Lower leg skin (tissue), 4 donors: Measurements from ENCODE around the gene GPC6. TPM values are rescaled to one million over a fixed set of nuclear protein-coding genes. Genes with fewer than 3 reads are reported as not detected.

ENCODE experiments used
- DNase-seq, 2 donors: peaks; one replicate each; pipeline ENCODE4 v3.0.0-alpha.2; 2019; ENCODE audit warnings: low spot score in 2 of 2
- H3K4me3 ChIP-seq: fragments of 200-600 bp; sonication (generic); 2 replicates; pipeline ENCODE4 v1.5.1; 2017; ENCODE audit warnings: mild to moderate bottlenecking, low read depth; ENCODE audit not compliant: poor library complexity, severe bottlenecking
- POLR2A ChIP-seq, 2 donors: fragments of 450-650 bp; IDR thresholded peaks; one replicate each; pipeline ENCODE4 v1.6.1; 2016 to 2017; ENCODE audit warnings: antibody characterized with exemption in 2 of 2, mild to moderate bottlenecking in 1 of 2, moderate library complexity in 1 of 2
- WGBS, 2 donors: methylation state at CpG; one replicate each; pipeline ENCODE4 v1.1.5; 2018; 5-methylcytosine and 5-hydroxymethylcytosine counted together
- intact Hi-C: fragments of 100-400 bp; cut with DNase I; formaldehyde crosslinking; loops from one replicate; pipeline ENCODE4 v1.15.0; 2023; ENCODE audit warnings: low total_unique reads
- total RNA-seq, 4 donors: library from RNA; depleted of rRNA; stranded (reverse); fragments of >200 nt; gene quantifications; one replicate each; pipeline ENCODE4 v1.1.0, GENCODE V29; 2016
- TF ChIP-seq, protein P1 (sequence below), 3 donors: fragments of 450-650 bp; IDR thresholded peaks; one replicate each; pipeline ENCODE4 v1.5.1; 2016; ENCODE audit warnings: antibody characterized with exemption in 3 of 3, mild to moderate bottlenecking in 3 of 3, moderate library complexity in 2 of 3

GPC6 gene
- total RNA-seq, 4 donors from 2014 or later = 1.4 to 5.2 (median 2.5) TPM

GRCh38 chr13:93378184-93378583 is 151.6 kb downstream of the GPC6 start:
- no peak for DNase-seq
- TF ChIP-seq POLR2A (IDR thresholded peaks at IDR 0.05) = no peak
- TF ChIP-seq, protein P1, sequence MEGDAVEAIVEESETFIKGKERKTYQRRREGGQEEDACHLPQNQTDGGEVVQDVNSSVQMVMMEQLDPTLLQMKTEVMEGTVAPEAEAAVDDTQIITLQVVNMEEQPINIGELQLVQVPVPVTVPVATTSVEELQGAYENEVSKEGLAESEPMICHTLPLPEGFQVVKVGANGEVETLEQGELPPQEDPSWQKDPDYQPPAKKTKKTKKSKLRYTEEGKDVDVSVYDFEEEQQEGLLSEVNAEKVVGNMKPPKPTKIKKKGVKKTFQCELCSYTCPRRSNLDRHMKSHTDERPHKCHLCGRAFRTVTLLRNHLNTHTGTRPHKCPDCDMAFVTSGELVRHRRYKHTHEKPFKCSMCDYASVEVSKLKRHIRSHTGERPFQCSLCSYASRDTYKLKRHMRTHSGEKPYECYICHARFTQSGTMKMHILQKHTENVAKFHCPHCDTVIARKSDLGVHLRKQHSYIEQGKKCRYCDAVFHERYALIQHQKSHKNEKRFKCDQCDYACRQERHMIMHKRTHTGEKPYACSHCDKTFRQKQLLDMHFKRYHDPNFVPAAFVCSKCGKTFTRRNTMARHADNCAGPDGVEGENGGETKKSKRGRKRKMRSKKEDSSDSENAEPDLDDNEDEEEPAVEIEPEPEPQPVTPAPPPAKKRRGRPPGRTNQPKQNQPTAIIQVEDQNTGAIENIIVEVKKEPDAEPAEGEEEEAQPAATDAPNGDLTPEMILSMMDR (IDR thresholded peaks at IDR 0.05) = no peak
- intact Hi-C loops = no loop called here
- no peak overlapping the region for H3K4me3 ChIP-seq
- 41 to 62% methylated on average over 2 of the region's 2 CpGs for WGBS, 2 donors

- DNase-seq = no peak
- 64 to 70% methylated on average over 5 of the region's 5 CpGs for WGBS, 2 donors
- TF ChIP-seq POLR2A (IDR thresholded peaks at IDR 0.05) = no peak
- TF ChIP-seq, protein P1 (IDR thresholded peaks at IDR 0.05) = no peak
- no peak overlapping the region for H3K4me3 ChIP-seq
- intact Hi-C loops = no loop called here
Observed at GRCh38 chr13:93386116-93386515, 159.5 kb downstream of the GPC6 start.

- TF ChIP-seq POLR2A (IDR thresholded peaks at IDR 0.05) = no peak
- TF ChIP-seq, protein P1 (IDR thresholded peaks at IDR 0.05) = no peak
- intact Hi-C loops = no loop called here
- 53 to 63% methylated on average over 1 of the region's 1 CpG for WGBS, 2 donors
- no peak for DNase-seq
- no peak overlapping the region for H3K4me3 ChIP-seq
Observed at GRCh38 chr13:93388701-93389100, 162.1 kb downstream of the GPC6 start.

DNA sequence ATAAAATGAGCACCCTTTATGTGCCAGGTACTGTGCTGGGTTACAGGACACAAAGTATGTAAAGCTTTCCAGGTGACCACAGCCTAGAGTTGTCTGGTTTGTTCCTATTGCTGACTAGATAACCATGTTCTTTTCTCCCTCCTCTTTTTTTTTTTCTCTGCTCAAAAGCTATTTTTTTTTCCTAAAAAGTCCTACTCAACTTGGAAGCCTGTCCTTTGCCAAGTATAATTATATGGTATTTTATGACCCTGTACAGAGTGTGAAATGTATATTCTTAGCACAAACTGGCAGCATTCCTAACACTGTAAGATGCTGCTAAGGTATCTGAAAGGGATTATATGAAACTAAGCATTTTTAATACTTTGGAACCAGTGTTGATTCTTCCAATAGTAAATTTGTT is 171.0 kb downstream of the GPC6 start:
- TF ChIP-seq, protein P1 (IDR thresholded peaks at IDR 0.05) = no peak
- TF ChIP-seq POLR2A (IDR thresholded peaks at IDR 0.05) = no peak
- no peak for DNase-seq
- H3K4me3 ChIP-seq = no peak overlapping the region
- intact Hi-C loops = no loop called here

DNA sequence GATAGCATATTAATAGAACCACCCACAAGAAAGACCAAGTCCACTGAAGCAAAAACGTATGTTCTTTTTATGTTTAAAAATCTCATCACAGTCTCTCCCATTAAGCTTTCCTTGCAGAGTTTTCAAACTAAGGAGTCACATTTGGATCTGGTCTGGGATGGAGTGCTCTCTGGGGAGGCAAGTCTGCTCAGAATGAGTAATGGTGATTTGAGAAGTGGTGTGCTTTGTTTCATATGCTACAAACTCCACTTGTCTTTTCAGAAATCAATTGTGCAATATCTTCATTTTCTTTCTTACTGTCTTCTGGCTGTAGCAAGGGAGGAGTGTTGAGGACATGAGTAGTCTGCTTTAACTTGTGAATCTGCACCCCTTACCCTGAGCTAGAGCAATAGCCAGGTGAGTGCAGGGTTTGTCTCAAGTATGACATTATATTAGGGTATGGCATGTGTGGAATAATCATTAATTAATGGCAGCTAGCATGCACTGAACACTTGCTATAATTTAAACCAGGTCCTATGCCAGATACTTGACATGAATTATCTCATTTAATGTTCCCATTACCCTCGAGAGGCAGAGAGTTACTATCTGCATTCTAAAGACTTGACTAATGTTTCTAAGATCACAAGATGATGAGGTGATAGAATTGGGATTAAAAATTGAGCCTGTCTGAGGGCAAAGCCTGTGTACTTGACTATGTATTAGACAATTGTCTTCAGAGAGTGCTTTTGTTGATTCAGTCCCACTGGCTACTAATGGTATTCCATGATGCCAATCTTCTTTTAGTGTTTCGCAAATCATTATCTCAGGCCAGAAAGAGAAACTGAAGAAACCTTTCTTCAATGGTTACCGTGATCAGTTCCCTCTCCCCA is 171.8 kb downstream of the GPC6 start:
- DNase-seq = no peak
- TF ChIP-seq, protein P1 (IDR thresholded peaks at IDR 0.05) = no peak
- TF ChIP-seq POLR2A (IDR thresholded peaks at IDR 0.05) = no peak
- H3K4me3 ChIP-seq = no peak overlapping the region
- WGBS, 2 donors = 59 to 63% methylated on average over 4 of the region's 4 CpGs
- intact Hi-C loops = no loop called here
